Hematopoietic multipotent progenitor cell (in vitro differentiated cells): Measurements from ENCODE around the gene FANCL. TPM values are rescaled to one million over a fixed set of nuclear protein-coding genes. Genes with fewer than 3 reads are reported as not detected.
"Not testable (repeated sequence)": the region's sequence is repeated elsewhere in the genome, so short reads cannot be mapped to it uniquely, and the experiment has no call there.

Source experiments
- DNase-seq, 3 donors: peaks; one replicate each; pipeline ENCODE4 v3.0.0-alpha.2; 2011 to 2015; ENCODE audit warnings: low read depth in 2 of 3, low spot score in 2 of 3
- total RNA-seq: library from RNA; depleted of rRNA; stranded (reverse); fragments of >200 nt; gene quantifications from one replicate; pipeline ENCODE4 v1.2.3, GENCODE V29; 2012

Gene FANCL
- total RNA-seq = 17.5 TPM

DNA sequence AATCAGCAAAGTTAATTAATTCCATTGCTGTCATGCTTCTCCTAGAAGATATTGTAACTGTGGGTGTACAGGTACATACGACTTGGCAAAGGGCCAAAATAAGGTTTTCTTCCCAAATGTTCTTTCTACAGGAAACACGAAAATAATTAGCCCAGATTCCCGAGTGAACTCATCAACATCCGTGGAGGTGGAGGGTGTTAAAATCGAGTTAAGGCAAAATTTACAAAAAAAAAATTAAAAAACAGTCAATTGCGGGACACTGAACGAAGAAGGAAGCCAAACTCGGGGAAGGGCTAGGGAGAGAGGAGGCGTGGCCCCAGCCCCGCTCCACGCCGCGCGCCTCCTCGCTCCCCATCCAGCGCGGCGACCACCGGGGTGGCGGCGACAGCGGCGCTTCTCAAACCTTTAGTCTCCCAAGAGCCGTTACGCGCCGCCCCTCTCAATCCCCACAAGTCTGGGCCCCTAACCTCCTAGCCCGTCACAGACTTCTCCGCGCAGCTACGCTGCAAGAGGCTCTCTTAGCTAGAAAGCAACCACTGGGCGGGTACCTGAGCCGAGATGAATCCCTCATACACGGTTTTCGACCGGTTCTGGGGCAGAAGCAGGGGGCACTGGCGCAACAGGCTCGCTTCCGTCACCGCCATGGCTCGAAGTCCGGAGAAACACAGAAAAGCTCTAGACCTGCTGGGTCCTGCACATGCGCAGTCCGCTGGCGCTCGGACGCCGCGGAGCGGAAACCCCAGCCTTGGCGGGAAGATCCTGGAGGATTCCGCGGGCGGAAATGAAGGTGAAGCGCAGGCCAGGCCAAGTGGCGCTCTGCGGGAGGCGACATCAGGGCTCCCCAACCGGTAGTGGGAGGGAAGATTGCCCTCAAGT is at the start of gene FANCL:
FANCL (minus strand) TSS at position 656 of the 876 bp plus-strand sequence; CDS start at position 644, 12 bp downstream.
- peak; percentile 26 to 84 (median 79) for DNase-seq

DNA sequence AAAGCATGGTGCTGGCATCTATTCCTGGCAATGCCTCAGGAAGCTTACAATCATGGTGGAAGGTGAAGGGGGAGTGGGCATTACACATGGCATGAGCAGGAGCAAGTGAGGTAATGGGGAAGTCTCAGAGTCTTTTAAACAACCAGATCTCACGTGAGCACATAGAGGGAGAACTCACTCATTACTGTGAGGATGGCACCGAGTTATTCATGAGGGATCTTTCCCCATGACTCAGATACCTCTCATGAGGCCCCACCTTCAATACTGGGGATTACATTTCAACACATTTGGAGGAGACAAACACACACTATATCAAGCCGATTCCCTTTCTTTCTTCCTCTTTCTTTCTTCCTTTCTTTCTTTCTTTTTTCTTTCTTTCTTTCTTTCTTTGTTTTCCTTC is 47.9 kb upstream of the FANCL start:
- no peak for DNase-seq

DNA sequence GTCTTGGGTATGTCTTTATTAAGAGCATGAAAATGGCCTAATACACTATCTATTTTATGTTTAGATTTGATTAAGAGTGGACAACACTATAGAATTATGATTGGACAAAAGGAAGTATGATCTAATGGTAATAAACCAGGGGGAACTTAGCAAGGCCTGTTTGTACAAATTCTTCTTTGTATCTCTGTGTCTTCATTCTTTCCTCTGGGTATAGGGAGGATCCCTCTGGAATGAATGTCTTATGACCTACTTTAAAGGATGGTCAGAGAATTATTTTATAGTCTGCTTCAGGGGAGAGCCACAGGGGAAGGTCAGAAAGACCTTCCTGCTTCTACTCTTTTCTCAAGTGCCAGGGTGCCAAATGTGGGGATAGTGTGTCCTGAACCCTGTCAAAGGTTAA is 42.8 kb upstream of the FANCL start:
- DNase-seq = no peak

DNA sequence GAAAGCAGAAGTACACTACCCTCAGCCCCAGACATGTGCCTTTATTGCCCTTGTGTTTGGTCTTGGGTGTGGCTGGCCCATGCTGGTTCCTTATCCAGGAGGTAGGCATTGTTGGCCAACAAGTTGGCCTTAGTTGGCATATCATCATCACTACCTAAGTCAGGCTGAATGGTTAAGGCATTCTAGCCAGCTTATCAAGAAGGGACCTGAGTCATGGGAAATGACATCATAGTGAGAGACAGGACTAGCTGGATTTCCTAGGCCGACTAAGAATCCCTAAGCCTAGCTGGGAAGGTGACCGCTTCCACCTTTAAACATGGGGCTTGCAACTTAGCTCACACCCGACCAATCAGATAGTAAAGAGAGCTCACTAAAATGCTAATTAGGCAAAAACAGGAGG is 34.0 kb upstream of the FANCL start:
- not testable (repeated sequence) for DNase-seq

DNA sequence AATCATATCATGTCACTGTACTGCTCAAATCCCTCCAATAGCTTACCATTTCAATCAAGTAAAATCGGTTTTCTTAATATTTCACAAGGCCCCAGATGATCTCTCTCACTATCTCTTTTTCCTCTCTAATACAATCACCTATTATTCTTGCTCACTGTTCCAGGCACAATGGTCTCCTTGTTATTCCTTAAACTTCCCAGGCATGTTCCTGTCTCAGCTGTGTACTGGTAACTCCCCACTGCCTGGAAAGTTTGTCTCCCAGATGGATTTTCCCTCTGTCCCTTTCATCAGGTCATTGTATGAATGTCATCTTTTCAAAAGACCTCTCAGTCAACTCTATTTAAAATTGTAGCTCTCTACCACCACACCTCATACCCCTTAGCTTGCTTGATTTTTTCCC is 30.7 kb upstream of the FANCL start:
- no peak for DNase-seq

DNA sequence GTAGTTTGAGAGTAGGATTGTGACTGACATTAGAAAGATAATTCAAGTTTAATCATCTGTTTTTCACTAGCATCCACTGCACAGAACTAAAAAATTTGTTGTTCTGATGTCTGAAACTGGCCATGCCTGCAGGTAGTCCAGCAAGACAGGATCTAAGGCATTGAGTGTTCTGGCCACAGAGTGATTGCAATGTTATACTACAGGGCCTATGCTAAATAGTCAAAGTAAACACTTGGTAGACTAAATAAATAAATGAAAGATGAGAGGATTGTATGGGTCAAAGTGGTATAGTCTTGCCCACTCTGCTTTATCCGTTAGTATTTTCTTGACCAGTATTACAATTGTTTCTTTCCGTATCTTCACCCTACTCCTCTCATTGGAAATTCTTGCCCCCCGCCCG is 27.6 kb upstream of the FANCL start:
- DNase-seq = no peak

DNA sequence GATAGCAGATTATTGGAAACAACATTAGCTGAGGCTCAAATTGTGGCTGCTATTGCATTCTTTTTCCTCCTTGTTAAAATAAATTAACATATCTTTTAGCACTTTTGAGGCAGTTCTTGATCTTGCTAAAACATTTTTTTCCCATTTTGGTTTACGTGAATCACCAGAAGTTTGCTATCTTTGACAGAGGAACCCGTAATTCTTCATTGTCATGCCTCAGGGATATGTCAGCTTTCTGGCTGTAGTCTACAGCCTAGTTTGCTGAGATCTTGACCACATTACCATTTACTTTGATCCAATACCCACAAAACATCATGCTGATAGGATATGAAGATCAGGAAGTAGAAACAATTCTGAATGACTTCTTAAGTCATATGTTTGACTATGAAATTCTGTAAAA is 25.1 kb upstream of the FANCL start:
- no peak for DNase-seq

DNA sequence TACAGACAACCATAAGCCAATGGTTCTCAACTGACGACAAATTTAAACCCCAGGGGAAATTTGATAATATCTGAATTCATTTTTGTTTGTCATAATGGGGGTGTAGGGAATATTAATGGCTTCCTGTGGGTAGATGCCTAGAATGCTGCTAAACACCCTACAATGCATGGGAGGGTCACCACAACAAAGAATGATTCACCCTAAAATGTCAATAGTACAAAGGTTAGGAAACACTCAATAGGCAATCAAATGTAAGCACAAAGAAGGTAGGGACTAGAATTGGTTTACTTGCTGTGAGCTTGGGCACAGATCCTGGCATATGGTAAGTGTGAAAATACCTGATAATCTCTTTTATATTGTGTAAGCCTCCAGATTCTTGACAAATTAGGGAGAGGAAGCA is 20.1 kb upstream of the FANCL start:
- no peak for DNase-seq

DNA sequence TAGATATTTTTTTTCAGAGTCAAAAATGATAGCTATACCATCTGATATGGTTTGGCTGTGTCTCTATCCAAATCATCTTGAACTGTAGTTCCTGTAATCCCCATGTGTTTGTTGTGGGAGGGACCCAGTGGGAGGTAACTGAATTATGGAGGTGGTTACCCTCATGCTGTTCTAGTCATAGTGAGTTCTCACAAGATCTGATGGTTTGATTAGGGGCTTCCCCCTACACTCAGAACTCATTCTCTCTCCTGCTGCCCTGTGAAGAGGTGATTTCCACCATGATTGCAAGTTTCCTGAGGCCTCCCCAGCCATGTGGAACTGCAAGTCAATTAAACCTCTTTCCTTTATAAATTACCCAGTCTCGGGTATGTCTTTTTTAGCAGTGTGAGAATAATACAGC is 17.3 kb upstream of the FANCL start:
- DNase-seq = not testable (repeated sequence)

DNA sequence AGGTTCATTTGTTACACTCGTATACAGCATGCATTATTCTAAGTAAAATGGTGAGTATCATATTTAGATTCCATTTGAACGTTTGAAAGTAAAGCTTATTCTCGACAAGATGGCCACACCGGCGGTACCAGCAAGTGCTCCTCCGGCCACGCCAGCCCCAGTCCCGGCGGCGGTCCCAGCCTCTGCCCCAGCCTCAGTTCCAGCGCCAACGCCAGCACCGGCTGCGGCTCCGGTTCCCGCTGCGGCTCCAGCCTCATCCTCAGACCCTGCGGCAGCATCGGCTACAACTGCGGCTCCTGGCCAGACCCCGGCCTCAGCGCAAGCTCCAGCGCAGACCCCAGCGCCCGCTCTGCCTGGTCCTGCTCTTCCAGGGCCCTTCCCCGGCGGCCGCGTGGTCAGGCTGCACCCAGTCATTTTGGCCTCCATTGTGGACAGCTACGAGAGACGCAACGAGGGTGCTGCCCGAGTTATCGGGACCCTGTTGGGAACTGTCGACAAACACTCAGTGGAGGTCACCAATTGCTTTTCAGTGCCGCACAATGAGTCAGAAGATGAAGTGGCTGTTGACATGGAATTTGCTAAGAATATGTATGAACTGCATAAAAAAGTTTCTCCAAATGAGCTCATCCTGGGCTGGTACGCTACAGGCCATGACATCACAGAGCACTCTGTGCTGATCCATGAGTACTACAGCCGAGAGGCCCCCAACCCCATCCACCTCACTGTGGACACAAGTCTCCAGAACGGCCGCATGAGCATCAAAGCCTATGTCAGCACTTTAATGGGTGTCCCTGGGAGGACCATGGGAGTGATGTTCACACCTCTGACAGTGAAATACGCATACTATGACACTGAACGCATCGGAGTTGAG is 10.4 kb upstream of the FANCL start:
- DNase-seq = not testable (repeated sequence)

DNA sequence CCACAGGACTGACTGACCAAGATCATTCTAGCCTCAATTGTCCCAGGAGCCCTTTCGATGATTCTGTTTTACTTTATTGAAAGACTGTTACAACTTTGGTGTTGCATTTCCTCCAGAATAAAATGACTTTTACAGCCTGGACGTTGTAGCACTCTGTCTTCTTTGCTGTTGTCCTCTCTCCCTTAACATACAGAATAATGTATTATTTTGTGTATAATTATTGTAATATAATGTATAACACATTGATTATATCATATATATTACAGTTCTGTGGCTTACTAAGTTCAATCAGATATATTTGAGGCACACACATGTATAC is 380 bp upstream of the FANCL start:
- DNase-seq = no peak

DNA sequence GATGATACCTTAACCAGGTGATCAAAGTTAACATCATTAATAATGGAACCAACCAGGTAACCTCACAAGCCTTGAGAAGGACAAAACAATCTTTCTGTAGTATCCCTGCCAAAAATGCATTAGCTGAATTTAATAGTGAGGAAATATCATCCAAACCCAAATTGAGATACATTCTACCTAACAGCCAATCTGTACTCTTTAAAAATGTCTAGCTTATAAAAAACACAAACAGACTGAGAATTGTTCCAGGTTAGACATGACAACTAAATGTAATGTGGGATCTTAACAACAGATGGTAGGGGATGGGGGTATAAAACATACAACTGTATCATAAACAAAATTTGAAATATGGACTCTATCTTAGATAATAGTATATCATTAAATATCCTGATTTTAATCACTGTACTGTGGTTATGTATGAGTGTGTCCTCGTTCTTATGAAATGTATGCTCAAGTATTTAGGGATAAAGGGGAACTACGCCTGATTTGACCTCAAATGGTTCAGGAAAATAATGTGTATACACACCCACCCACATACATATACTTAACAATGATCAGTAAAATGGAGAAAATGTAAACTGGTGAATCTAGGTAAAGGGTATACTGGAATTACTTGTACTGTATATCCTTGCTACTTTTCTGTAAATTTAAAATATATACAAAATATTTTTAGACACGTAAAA is 1.7 kb downstream of the FANCL start:
- no peak for DNase-seq

DNA sequence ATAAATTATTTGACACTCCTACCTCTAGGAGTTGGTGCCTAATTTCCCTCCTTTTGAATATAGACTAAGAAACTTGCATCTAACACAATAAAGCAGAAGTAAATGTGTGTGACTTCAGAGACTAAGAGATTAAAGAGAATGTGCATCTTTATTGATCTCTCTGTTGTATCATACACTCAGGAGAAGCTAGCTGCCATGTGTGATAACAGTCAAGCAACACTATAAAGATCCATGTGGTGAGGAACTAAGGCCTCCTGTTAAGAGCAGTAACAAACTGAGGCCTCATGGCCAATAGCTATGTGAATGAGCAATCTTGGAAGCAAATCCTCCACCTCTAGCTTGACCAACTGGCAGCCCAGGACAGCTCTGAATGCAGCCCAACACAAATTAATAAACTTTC is 3.4 kb downstream of the FANCL start:
- DNase-seq = no peak

DNA sequence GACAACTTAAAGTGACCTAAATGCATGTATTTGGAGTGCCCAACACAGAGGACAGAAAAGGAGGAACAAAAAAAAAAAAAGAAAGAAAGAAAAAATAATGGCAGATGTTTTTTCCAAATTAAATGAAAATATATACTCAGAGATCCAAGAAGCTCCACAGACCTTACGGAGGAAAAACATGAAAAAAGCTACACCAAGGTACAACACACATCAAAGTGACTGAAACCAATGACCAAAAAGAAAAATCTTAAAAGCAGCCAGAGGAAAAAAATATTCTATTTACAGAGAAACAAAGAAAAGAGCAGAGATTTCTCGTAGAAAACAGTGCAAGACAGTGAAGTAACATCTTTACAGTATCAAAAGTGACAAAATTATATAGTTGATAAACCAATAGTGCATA is 5.1 kb downstream of the FANCL start:
- no peak for DNase-seq

DNA sequence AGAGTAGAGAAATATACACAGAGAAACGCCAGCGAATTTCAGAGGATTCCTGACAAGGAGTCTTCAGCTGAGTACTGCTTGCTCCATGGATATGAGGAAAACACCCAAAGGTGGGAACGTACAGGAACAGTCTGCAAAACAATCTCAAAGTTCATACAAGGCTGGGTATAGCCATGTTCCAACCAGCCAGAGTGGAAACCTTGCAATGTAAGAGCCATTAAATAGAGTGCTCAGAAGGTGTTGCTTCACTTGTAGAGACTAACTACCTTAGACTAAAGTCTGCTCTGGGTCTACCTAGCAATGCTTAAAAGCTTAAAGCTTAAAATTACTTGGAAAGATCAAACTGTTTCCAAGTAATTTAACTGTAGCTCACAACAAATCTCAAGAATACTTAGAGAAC is 6.0 kb downstream of the FANCL start:
- no peak for DNase-seq

DNA sequence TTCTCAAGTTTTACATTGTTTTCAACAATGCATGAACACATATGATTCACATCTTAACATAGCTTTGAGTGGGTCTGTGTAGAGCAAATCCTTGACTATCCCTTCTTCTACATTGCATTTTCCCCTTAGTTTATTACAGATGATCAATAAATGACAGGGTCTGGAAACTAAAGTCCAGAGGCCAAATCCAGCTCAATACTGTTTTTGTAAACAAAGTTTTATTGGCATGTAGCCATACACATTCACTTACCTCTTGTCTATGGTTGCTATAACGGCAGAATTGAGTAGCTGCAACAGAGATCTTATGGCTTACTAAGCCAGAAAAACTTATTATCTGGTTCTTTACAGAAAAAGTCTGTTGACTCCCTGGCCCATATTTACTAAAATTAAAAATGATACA is 12.8 kb downstream of the FANCL start:
- DNase-seq = no peak

DNA sequence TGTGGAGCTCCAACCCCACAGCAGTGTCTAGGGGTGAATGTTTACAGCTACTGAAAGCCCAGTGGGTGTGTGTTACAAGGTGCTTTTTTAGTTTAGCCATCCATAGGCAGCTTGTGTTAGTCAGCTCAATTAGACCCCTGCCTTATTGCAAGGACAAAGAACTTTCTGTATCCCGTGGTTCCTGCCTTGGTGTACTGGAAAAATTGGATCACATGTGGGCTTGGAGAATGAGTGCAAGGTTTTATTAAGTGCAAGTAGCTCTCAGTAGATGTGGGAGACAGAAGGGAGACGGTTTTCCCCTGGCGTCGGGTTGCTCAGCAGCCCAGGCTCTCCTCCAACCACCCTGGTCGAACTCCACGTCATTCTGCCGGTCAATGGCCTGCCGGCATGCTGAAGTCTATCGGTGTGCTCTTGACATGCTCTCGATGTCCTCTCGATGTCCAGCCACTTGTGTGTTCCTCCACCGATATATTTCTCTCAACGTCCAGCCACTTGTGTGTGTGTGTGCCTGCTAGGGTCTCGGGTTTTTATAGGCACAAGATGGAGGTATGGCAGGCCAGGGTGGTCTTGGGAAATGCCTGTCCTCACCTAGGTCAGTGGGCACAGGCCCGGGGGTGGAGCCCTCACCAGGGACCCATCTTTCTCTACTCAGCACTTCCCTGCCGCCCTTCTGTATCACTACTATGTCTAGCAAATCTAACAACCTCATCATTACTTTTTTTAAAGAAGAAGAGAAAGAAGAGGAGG is 13.8 kb downstream of the FANCL start:
- no peak for DNase-seq

DNA sequence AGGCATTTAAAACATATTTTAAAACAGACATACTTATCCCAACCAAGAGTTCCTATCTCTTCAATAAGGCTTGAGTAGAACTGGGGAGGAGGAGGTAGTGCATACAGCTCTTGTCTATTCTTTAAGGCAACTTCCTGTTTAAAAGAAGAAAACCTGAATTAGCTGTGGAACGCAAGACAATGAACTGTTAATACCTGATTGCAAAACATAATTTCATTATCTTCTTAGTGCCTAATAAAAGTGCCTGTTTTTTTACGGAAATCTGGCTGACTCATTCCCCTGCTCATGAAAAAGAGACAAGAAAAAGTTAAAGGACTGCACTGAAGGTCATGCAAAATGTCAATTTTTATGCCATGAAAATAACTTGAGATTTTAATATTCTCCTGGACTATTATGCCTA is 19.2 kb downstream of the FANCL start:
- DNase-seq = no peak

DNA sequence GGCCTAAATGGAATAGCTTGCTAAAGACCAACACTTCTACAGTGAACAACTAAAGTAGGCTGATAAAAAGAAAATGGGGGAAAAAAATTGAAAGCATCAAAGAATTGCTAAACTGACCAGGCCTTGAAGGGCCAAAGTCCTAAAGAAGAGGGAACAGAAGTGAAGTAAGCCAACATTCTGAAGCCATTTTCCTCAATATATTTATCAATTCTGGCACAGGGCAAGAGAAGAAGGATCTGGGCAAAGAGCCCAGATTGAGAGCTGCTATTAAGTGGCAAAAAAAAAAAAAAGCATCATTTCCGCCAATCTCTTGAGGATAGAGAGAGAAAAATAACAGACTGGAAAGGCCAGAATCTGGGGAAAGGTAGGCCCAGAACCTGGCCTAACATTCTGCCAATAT is 25.7 kb downstream of the FANCL start:
- no peak for DNase-seq

DNA sequence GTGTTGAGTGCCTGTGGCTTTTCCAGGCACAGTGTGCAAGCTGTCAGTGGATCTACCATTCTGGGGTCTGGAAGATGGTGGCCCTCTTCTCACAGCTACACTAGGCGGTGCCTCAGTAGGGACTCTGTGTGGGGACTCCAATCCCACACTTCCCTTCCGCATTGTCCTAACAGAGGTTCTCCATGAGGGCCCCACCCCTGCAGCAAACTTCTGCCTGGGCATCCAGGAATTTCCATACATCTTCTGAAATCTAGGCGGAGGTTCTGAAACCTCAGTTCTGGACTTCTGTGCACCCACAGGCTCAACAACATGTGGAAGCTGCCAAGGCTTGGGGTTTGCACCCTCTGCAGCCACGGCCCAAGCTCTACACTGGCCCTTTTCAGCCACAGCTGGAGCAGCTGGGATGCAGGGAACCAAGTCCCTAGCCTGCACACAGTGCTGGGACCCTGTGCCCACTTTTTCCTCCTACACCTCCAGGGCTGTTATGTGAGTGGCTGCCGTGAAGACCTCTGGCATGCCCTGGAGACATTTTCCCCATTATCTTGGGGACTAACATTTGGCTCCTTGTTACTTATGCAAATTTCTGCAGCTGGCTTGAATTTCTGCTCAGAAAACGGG is 30.1 kb downstream of the FANCL start:
- DNase-seq = not testable (repeated sequence)
